ENCODE results near the gene PRAF2.

The PRAF2 gene

DNA sequence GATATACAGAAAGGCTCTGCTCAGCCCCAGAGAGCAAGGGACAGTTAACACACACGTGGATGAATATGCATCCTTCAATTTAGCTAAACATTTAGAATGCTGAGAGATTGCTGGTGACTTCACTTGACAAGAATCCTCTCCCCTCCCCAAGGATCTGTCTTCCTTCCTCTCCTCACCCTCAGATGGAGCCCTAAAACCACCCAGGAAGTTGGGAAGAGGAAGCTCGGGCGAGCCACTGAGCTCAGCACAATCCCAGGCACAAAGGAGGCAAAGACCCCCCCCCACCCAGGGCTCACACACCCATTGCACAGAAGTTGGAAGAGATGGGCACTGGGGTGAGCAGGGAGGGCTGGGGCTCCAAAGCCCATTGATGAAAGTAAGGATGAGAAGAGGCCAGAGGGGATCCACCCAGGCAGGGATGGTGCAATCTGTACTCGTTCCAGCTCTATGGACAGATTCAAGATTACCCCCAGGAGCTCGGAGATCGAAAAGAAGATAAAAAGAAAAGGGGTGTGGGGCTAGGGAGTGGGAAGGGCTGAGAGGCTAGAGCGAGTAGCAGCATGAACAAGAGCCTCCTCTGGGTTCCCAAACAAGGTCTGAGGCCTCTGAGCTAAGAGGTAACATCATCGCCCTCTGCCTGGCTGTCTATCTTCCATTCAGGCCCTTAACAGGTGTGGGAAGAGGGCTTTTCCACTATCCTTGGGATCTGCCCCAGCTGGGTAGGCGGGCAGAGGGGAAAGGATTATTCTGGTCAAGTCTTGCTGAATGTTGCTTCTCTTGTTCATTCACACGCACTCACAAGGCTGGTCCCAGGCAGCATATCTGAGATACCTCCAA is 31.8 kb downstream of the PRAF2 start:
- DNase-seq: no peak

DNA sequence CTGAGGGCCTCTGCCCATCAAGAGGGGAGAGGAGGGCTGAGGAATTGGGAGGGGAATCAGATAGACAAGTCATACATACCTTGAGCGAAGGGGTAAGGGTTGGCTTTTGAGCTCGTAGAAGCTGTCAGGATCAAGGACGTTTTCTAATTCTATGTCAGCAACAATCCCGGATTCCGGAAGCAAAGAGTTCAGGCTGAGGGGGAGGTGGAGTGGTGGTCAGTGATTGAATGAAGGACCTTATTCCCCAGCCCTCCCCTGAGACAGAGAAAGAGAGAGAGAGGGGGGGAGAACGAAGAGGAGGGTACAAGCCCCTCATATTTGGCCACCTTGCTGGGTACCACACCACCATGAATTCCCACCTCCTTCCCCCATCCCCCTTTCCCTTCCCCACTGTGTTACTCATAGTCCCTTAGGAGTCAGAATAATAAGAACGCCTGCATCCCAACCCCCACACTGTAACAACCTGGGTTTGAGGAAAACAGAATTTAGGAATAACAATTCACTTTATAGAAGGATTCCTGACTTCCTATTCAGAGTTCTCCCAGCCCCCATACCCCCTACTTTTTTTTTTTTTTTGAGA is 33.3 kb downstream of the PRAF2 start:
- no peak for DNase-seq

DNA sequence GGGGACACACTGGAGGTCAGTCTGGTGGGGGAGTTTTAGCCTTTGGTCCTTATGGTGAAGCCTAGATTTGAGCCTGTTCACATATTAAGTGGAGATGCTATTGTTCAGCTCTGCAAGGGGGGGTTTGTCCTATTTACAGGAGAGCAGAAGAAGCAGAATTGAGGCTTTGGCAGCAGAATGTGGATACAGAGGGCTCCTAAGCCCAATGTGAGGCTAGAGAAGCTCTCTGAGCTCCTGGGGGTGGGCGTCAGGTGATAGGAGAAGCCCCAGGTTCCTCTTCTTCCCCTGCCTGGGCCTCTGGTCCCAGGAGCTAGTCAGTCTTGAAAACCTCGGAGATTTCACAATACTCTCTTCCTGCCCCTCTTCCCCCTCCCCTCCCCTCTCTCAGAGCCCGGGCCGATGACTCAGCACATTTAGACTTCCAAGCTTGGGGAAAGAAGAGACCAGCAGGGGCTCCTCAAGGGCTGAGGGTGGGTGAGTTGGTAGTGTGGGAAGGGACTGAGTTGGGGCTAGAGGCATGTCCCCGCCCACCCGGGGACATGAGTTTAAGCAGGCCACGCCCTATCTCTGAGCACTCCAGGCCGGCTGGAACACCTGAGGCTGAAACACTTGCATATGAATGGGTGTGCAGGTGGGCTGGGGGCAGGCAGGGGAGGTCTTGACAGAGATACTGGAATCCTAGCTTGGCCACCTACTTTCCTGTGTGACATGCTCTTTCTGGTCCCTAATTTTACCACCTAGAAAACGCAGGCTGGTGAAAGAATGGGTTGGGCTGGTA is 34.0 kb downstream of the PRAF2 start:
- DNase-seq: peak; percentile 33 to 46

DNA sequence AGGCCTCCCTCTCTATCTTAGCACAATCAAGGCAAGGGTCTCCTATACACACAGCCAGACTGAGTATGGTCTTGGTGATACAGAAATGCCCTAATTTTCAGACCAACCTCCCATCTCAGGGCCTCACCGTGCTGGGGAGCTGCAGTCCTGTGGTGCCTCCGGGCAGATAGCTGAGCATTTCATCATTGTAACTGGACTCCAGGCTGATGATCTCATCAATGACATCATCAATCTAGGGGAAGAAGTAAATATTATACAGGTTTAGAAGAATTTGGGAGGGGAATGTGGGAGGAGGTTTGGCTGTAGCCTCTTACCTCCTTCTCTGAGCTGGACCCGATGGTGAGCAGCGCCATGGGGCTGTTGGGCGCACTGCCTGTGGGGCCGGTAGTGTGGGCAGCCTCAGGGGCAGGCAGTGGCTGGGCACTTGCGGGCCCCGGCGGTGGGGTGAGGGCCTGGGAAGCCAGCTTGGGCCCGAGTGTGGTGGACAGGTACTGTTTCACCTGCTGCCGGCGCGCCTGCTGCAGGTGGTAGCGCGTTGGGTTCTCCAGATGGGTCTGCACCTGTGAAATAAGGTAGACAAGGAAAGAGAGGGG is 35.8 kb downstream of the PRAF2 start:
- no peak for DNase-seq

DNA sequence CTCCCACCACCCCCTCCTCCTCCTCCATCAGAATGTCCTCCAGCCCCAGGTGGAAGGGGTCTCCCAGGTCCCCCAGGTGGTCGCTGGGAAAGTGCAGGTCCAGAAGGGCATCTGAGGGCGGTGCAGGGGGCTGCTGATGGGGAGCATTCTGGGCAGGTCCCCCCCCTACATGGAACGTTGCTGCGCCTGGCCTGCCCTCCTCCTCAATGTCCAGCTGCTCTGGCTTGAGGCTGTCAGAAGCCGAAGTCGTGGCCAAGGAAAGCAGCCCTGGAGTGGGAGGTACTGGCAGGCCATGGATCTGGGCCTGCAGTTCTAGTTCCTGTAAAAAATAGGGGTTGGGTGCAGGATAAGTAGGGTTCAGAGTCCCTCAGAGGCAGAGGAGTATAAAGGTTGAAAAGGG is 43.5 kb downstream of the PRAF2 start:
- DNase-seq: no peak

DNA sequence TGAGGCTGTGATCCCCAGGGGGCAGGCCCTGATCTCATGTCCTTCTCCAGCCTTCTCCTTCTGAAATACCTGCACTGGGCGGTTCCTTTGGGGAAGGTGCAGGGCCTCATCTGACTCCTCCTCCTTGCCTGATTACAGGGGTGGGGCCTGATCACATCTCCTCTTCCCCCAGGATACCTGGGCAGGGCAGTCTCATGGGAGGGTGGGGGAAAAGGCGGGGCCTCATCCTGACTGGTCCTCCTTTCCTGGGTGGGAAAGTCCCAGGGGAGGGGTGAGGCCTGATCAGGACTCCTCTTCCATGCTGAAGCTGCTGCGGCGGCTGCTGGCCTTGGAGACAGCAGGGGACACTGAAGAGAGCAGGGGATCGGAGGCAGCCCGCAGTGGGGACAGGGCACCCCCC is 43.9 kb downstream of the PRAF2 start:
- DNase-seq: no peak
